HCT116 (cell line): Measurements from ENCODE around the gene EYA3. TPM values are rescaled to one million over a fixed set of nuclear protein-coding genes. Genes with fewer than 3 reads are reported as not detected.

Experiments used
- ATAC-seq: fragments of 200-7000 bp; cut with Tn5 transposase; 2 replicates; pipeline ENCODE4 v1.9.1; 2020; ENCODE audit warnings: mild to moderate bottlenecking, moderate library complexity
- BruUV-seq: library from RNA; stranded (reverse); fragments of 400-500 nt; replicated peaks from 2 replicates; lab custom pipeline; 2021; lab: Mats Ljungman, UMichigan
- CTCF ChIA-PET: fragments of 300-600 bp; sonication (Branson Sonifier 250); formaldehyde crosslinking; loops from one replicate; lab custom pipeline; 2021; ENCODE audit warnings: antibody characterized with exemption; lab: Charles Lee
- POLR2A ChIA-PET: fragments of 300-600, 350-600 bp; sonication (Branson Sonifier 250); formaldehyde crosslinking; loops from one replicate; lab custom pipeline; 2021; ENCODE audit warnings: antibody characterized with exemption; lab: Charles Lee
- RAD21 ChIA-PET, 2 experiments: fragments of 300-600 bp; sonication (Branson Sonifier 250); formaldehyde crosslinking; loops; one replicate each; lab custom pipeline; 2023; ENCODE audit warnings: low total read pairs in 2 of 2; ENCODE audit not compliant: uncharacterized antibody in 2 of 2, unreplicated experiment in 2 of 2, low non-redundant PET in 1 of 2; lab: Charles Lee
- DNase-seq: peaks from one replicate; pipeline ENCODE4 v3.0.0-alpha.2; 2010; ENCODE audit warnings: low read depth, low spot score
- H2AFZ ChIP-seq: fragments of 200-600 bp; shearing (Covaris generic), sonication (generic); 2 replicates; pipeline ENCODE4 v1.6.1; 2017; ENCODE audit warnings: low read depth, mixed run types, mixed read lengths, antibody characterized with exemption, low read length; ENCODE audit not compliant: poor library complexity, severe bottlenecking
- H3K27ac ChIP-seq: 2 replicates; pipeline ENCODE4 v1.5.1; 2012; ENCODE audit warnings: low read depth, low read length
- H3K27me3 ChIP-seq: fragments of 200-600 bp; sonication (generic); 2 replicates; pipeline ENCODE4 v1.6.1; 2016; ENCODE audit warnings: mixed run types, low read length, mixed read lengths; ENCODE audit not compliant: insufficient read depth
- H3K36me3 ChIP-seq, 2 experiments: fragments of 200-500 bp in 1 of 2; fragments of 200-600 bp in 1 of 2; sonication (Bioruptor generic) in 1 of 2; sonication (generic) in 1 of 2; 2 replicates each; pipeline versions ENCODE4 v1.5.1 to v1.6.1; 2014 to 2016; ENCODE audit warnings: low read length in 2 of 2, inconsistent platforms in 1 of 2, mixed read lengths in 1 of 2, mixed run types in 1 of 2; ENCODE audit not compliant: insufficient read depth in 2 of 2, control insufficient read depth in 1 of 2
- H3K4me1 ChIP-seq, 2 experiments: fragments of 200-600 bp in 1 of 2; sonication (generic) in 1 of 2; 2 replicates each; pipeline versions ENCODE4 v1.5.1 to v1.6.1; 2012 to 2017; ENCODE audit warnings: low read length in 2 of 2, inconsistent platforms in 1 of 2, mild to moderate bottlenecking in 1 of 2, mixed read lengths in 1 of 2, mixed run types in 1 of 2, moderate library complexity in 1 of 2; ENCODE audit not compliant: insufficient read depth in 2 of 2, control insufficient read depth in 1 of 2
- H3K4me2 ChIP-seq: fragments of 200-600 bp; sonication (generic); 2 replicates; pipeline ENCODE4 v1.6.1; 2017; ENCODE audit warnings: mixed run types, low read length, mixed read lengths
- H3K4me3 ChIP-seq, 2 experiments: fragments of 200-600 bp in 1 of 2; sonication (generic) in 1 of 2; replicated peaks in 1 of 2; 2 replicates each; pipeline ENCODE4 v1.5.1; 2011 to 2016; ENCODE audit warnings: low read length in 2 of 2, control low read depth in 1 of 2, low read depth in 1 of 2, mild to moderate bottlenecking in 1 of 2, mixed read lengths in 1 of 2, mixed run types in 1 of 2
- H3K79me2 ChIP-seq: fragments of 200-600 bp; sonication (generic); 2 replicates; pipeline ENCODE4 v1.6.1; 2017; ENCODE audit warnings: mild to moderate bottlenecking, mixed run types, low read length, moderate library complexity, mixed read lengths; ENCODE audit not compliant: insufficient read depth
- H3K9ac ChIP-seq: fragments of 200-600 bp; sonication (generic); 2 replicates; pipeline ENCODE4 v1.6.1; 2016; ENCODE audit warnings: low read length, mixed read lengths
- H3K9me2 ChIP-seq: fragments of 200-600 bp; sonication (generic), shearing (Covaris generic); 2 replicates; pipeline ENCODE4 v1.6.1; 2017; ENCODE audit warnings: mixed run types, mild to moderate bottlenecking, moderate library complexity; ENCODE audit not compliant: insufficient read depth
- H3K9me3 ChIP-seq, 2 experiments: fragments of 200-500 bp in 1 of 2; fragments of 200-600 bp in 1 of 2; sonication (Bioruptor generic) in 1 of 2; sonication (generic) in 1 of 2; 2 replicates each; pipeline ENCODE4 v1.6.1; 2014 to 2017; ENCODE audit warnings: low read length in 2 of 2, mixed read lengths in 2 of 2, inconsistent platforms in 1 of 2, low read depth in 1 of 2, mild to moderate bottlenecking in 1 of 2, mixed run types in 1 of 2, moderate library complexity in 1 of 2; ENCODE audit not compliant: control insufficient read depth in 1 of 2, insufficient read depth in 1 of 2
- H4K20me1 ChIP-seq: fragments of 200-600 bp; sonication (generic), shearing (Covaris generic); 2 replicates; pipeline ENCODE4 v1.6.1; 2017; ENCODE audit warnings: mixed run types, mild to moderate bottlenecking, moderate library complexity; ENCODE audit not compliant: insufficient read depth
- CBX3 ChIP-seq: IDR thresholded peaks from 2 replicates; pipeline ENCODE4 v1.6.1; 2012; ENCODE audit warnings: low read depth
- EGR1 ChIP-seq: IDR thresholded peaks from 2 replicates; pipeline ENCODE4 v1.6.1; 2012; ENCODE audit warnings: low read depth
- EZH2 ChIP-seq: fragments of 200-600 bp; sonication (generic); IDR thresholded peaks from 2 replicates; pipeline ENCODE4 v1.6.1; 2017; ENCODE audit warnings: antibody characterized with exemption, mixed run types
- EZH2phosphoT487 ChIP-seq: fragments of 200-600 bp; IDR thresholded peaks from 2 replicates; pipeline ENCODE4 v1.6.1; 2018; ENCODE audit warnings: antibody characterized with exemption, borderline replicate concordance
- FOSL1 ChIP-seq: IDR thresholded peaks from 2 replicates; pipeline ENCODE4 v1.6.1; 2012; ENCODE audit warnings: low read depth
- JUND ChIP-seq: IDR thresholded peaks from 2 replicates; pipeline ENCODE4 v1.6.1; 2012
- POLR2AphosphoS5 ChIP-seq: IDR thresholded peaks from 2 replicates; pipeline ENCODE4 v1.6.1; 2011; ENCODE audit warnings: mild to moderate bottlenecking, low read depth, low read length, moderate library complexity
- TCF7L2 ChIP-seq: IDR thresholded peaks from 2 replicates; pipeline ENCODE4 v1.7.0; 2011; ENCODE audit warnings: borderline replicate concordance, inconsistent platforms; ENCODE audit not compliant: insufficient read depth, insufficient read length; ENCODE audit errors: extremely low read depth
- YY1 ChIP-seq: IDR thresholded peaks from 2 replicates; pipeline ENCODE4 v1.6.1; 2011; ENCODE audit warnings: low read length, low read depth, moderate library complexity, mild to moderate bottlenecking; ENCODE audit not compliant: insufficient replicate concordance; ENCODE audit errors: extremely low read depth
- ZNF274 ChIP-seq: fragments of 200-500 bp; sonication (Bioruptor generic); IDR thresholded peaks from 2 replicates; pipeline ENCODE4 v1.6.1; 2014; ENCODE audit warnings: mild to moderate bottlenecking, low read depth, low read length, inconsistent platforms
- intact Hi-C: fragments of 100-400 bp; cut with micrococcal nuclease; formaldehyde crosslinking; loops from 2 replicates; pipeline ENCODE4 v1.10.0; 2022
- total RNA-seq: library from RNA; stranded (reverse); gene quantifications from one replicate; pipeline ENCODE4 v1.2.1, GENCODE V29; 2021; ENCODE audit not compliant: unreplicated experiment
- TF ChIP-seq, protein P1 (sequence below): IDR thresholded peaks from 2 replicates; pipeline ENCODE4 v1.6.1; 2012; ENCODE audit warnings: low read depth
- TF ChIP-seq, protein P2 (sequence below): IDR thresholded peaks from 2 replicates; pipeline ENCODE4 v1.6.1; 2011; ENCODE audit warnings: mild to moderate bottlenecking, low read length, moderate library complexity; ENCODE audit not compliant: insufficient replicate concordance; ENCODE audit errors: extremely low read depth
- TF ChIP-seq, protein P3 (sequence below): IDR thresholded peaks from 2 replicates; pipeline ENCODE4 v1.6.1; 2012

The EYA3 gene
- total RNA-seq, 1 experiment from 2014 or later: 25.9 TPM

DNA sequence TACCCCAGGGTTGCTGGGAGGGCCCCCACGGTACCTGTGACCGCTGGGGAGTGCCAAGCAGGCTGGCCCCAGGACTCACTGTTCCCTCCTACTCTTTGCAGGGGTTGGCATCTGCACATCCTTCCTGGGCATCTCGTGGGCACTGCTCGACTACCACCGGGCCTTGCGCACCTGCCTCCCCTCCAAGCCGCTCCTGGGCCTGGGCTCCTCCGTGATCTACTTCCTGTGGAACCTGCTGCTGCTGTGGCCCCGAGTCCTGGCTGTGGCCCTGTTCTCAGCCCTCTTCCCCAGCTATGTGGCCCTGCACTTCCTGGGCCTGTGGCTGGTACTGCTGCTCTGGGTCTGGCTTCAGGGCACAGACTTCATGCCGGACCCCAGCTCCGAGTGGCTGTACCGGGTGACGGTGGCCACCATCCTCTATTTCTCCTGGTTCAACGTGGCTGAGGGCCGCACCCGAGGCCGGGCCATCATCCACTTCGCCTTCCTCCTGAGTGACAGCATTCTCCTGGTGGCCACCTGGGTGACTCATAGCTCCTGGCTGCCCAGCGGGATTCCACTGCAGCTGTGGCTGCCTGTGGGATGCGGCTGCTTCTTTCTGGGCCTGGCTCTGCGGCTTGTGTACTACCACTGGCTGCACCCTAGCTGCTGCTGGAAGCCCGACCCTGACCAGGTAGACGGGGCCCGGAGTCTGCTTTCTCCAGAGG lies 121.9 kb downstream of the EYA3 start:
- ChIA-PET POLR2A (interaction anchor here (0.5 kb wide), 1 partner anchor 79 kb away, joined by 4 read pairs; no protein-coding TSS in a partner anchor), CTCF (interaction anchor here (0.9 kb wide), 1 partner anchor 109 kb away, joined by 3 read pairs; no protein-coding TSS in a partner anchor)

DNA sequence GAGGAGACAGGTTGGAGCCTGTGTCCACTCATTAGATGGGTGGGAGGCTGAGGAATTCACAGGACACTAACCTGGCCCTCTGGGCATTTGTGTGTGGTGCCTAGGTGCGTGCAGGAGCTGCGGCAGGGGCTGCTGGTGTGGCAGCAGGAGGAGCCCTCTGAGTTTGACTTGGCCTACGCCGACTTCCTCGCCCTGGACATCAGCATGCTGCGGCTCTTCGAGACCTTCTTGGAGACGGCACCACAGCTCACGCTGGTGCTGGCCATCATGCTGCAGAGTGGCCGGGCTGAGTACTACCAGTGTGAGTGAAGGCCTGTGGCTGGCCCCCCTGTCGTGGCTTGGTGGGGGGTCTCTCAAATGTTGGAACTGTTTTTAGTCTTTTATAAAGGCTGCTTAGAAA lies 125.0 kb downstream of the EYA3 start:
- no peak overlapping the region for H3K27ac ChIP-seq
- ChIA-PET POLR2A (no interaction called here), RAD21 (no interaction called here), CTCF (interaction anchor here (0.7 kb wide), 1 partner anchor 106 kb away, joined by 3 read pairs; no protein-coding TSS in a partner anchor)
- ATAC-seq (no peak), DNase-seq (no peak)
- no peak overlapping the region for H3K4me2 ChIP-seq
- no TSS peak for BruUV-seq
- H2AFZ ChIP-seq: no peak overlapping the region
- H3K79me2 ChIP-seq: peaks cover 7% of the 10 kb centered on the region; the same call in 1 of the 2 replicates
- H3K4me3 ChIP-seq: no peak overlapping the region
- H3K9ac ChIP-seq: no peak overlapping the region
- H3K9me3 ChIP-seq: no peaks in the 10 kb centered on the region
- intact Hi-C loops: no loop called here
- no peaks in the 10 kb centered on the region for H4K20me1 ChIP-seq
- no peaks in the 10 kb centered on the region for H3K9me2 ChIP-seq
- peaks cover 0 to 5% of the 10 kb centered on the region in 2 experiments; a peak in 1 of 4 replicates for H3K36me3 ChIP-seq
- H3K4me1 ChIP-seq: peaks cover 32 to 60% of the 10 kb centered on the region in 2 experiments
- H3K27me3 ChIP-seq: no peaks in the 10 kb centered on the region
- TF ChIP-seq, protein P1, sequence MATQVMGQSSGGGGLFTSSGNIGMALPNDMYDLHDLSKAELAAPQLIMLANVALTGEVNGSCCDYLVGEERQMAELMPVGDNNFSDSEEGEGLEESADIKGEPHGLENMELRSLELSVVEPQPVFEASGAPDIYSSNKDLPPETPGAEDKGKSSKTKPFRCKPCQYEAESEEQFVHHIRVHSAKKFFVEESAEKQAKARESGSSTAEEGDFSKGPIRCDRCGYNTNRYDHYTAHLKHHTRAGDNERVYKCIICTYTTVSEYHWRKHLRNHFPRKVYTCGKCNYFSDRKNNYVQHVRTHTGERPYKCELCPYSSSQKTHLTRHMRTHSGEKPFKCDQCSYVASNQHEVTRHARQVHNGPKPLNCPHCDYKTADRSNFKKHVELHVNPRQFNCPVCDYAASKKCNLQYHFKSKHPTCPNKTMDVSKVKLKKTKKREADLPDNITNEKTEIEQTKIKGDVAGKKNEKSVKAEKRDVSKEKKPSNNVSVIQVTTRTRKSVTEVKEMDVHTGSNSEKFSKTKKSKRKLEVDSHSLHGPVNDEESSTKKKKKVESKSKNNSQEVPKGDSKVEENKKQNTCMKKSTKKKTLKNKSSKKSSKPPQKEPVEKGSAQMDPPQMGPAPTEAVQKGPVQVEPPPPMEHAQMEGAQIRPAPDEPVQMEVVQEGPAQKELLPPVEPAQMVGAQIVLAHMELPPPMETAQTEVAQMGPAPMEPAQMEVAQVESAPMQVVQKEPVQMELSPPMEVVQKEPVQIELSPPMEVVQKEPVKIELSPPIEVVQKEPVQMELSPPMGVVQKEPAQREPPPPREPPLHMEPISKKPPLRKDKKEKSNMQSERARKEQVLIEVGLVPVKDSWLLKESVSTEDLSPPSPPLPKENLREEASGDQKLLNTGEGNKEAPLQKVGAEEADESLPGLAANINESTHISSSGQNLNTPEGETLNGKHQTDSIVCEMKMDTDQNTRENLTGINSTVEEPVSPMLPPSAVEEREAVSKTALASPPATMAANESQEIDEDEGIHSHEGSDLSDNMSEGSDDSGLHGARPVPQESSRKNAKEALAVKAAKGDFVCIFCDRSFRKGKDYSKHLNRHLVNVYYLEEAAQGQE: no peak
- TF ChIP-seq, protein P2, sequence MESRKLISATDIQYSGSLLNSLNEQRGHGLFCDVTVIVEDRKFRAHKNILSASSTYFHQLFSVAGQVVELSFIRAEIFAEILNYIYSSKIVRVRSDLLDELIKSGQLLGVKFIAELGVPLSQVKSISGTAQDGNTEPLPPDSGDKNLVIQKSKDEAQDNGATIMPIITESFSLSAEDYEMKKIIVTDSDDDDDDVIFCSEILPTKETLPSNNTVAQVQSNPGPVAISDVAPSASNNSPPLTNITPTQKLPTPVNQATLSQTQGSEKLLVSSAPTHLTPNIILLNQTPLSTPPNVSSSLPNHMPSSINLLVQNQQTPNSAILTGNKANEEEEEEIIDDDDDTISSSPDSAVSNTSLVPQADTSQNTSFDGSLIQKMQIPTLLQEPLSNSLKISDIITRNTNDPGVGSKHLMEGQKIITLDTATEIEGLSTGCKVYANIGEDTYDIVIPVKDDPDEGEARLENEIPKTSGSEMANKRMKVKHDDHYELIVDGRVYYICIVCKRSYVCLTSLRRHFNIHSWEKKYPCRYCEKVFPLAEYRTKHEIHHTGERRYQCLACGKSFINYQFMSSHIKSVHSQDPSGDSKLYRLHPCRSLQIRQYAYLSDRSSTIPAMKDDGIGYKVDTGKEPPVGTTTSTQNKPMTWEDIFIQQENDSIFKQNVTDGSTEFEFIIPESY: no peak
- TF ChIP-seq, protein P3, sequence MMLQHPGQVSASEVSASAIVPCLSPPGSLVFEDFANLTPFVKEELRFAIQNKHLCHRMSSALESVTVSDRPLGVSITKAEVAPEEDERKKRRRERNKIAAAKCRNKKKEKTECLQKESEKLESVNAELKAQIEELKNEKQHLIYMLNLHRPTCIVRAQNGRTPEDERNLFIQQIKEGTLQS: no peak
- TF ChIP-seq ZNF274 (no peak), POLR2AphosphoS5 (no peak), YY1 (no peak), EZH2phosphoT487 (no peak), TCF7L2 (no peak), CBX3 (no peak), EGR1 (no peak)

More for the DNA sequence above, 121.9 kb downstream of the EYA3 start:
- ATAC-seq (peak; percentile 82), DNase-seq (peak; percentile 19)
- H3K4me2 ChIP-seq: peak overlapping the region; percentile 63
- no peaks in the 10 kb centered on the region for H3K27me3 ChIP-seq
- H3K4me3 ChIP-seq: no peak overlapping the region
- peaks cover 27 to 48% of the 10 kb centered on the region in 2 experiments for H3K4me1 ChIP-seq
- peak overlapping the region; percentile 32; the same call in 1 of the 2 replicates for H3K9ac ChIP-seq
- H4K20me1 ChIP-seq: no peaks in the 10 kb centered on the region
- peaks cover 0 to 5% of the 10 kb centered on the region in 2 experiments; a peak in 1 of 4 replicates for H3K36me3 ChIP-seq
- H2AFZ ChIP-seq: no peak overlapping the region
- intact Hi-C loops: no loop called here
- no peaks in the 10 kb centered on the region for H3K79me2 ChIP-seq
- H3K9me3 ChIP-seq: no peaks in the 10 kb centered on the region
- peak overlapping the region; percentile 15; the same call in 1 of the 2 replicates for H3K27ac ChIP-seq
- RAD21 ChIA-PET: interaction anchor here in 1 of 2 experiments (0.6 kb wide), 1 partner anchor 15 kb away, joined by 3 read pairs; no protein-coding TSS in a partner anchor
- TF ChIP-seq EZH2: no peak
- peak; percentile 72 for TF ChIP-seq JUND
- peak; percentile 71 for TF ChIP-seq FOSL1
- TF ChIP-seq ZNF274: no peak
- H3K9me2 ChIP-seq: no peaks in the 10 kb centered on the region
- BruUV-seq: no TSS peak
